NB4 (cell line): ENCODE results near the gene RTBDN.

ENCODE experiments used
- POLR2A ChIP-seq: IDR thresholded peaks from 2 replicates; pipeline ENCODE4 v1.6.1; 2011; ENCODE audit warnings: mild to moderate bottlenecking; ENCODE audit not compliant: insufficient read length; ENCODE audit errors: extremely low read depth
- TF ChIP-seq, protein P1 (sequence below): IDR thresholded peaks from one replicate; pipeline ENCODE4 v1.5.1; 2012; ENCODE audit warnings: low read depth, low read length

DNA sequence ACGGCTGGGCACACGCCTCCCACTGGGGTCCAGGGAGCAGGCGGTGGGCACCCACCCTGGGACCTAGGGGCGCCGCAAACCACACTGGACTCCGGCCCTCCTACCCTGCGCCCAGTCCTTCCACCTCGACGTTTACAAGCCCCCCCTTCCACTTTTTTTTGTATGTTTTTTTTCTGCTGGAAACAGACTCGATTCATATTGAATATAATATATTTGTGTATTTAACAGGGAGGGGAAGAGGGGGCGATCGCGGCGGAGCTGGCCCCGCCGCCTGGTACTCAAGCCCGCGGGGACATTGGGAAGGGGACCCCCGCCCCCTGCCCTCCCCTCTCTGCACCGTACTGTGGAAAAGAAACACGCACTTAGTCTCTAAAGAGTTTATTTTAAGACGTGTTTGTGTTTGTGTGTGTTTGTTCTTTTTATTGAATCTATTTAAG is 41.5 kb downstream of the RTBDN start:
- TF ChIP-seq, protein P1, sequence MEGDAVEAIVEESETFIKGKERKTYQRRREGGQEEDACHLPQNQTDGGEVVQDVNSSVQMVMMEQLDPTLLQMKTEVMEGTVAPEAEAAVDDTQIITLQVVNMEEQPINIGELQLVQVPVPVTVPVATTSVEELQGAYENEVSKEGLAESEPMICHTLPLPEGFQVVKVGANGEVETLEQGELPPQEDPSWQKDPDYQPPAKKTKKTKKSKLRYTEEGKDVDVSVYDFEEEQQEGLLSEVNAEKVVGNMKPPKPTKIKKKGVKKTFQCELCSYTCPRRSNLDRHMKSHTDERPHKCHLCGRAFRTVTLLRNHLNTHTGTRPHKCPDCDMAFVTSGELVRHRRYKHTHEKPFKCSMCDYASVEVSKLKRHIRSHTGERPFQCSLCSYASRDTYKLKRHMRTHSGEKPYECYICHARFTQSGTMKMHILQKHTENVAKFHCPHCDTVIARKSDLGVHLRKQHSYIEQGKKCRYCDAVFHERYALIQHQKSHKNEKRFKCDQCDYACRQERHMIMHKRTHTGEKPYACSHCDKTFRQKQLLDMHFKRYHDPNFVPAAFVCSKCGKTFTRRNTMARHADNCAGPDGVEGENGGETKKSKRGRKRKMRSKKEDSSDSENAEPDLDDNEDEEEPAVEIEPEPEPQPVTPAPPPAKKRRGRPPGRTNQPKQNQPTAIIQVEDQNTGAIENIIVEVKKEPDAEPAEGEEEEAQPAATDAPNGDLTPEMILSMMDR: no peak
- TF ChIP-seq POLR2A: no peak
